ENCODE results near the gene PGR. TPM values are rescaled to one million over a fixed set of nuclear protein-coding genes. Genes with fewer than 3 reads are reported as not detected.

Gene PGR
- not detected in 2 replicates for total RNA-seq (2021)
- Bru-seq, nascent RNA: not detected
- percentile 0 among the genes with signal in this experiment for BruChase-seq, experiment 1, labeled RNA remaining after a 2-hour chase
- not detected for BruChase-seq, experiment 2, labeled RNA remaining after a 6-hour chase
- long read RNA-seq: 0 reads

DNA sequence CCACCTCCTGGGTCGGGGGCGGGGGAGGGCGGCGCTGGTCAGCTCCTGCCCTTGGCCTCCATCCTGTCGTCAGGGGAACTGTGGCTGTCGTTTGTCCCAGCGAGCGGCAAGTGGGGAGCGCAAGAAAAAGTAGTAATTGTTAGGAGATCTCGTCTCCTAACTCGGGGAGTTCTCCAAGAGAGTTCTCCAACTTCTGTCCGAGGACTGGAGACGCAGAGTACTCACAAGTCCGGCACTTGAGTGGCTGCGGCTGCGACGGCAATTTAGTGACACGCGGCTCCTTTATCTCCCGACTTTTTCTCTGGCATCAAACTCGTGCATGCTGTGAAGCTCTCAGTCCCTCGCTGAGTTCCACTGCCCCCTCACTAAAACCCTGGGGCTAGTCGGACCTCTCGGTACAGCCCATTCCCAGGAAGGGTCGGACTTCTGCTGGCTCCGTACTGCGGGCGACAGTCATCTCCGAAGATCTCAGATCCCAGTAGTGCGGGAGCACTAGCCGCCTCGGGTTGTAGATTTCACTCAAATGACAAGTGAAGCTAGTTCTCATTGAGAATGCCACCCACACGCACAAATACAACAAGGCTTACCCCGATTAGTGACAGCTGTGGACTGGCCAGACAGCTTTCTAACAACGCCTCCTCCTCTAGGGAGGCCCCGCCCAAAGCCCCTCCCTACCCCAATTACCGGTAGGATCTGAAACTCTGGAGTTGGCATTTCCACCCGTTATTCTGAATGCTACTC, at the start of gene PGR:
Gene PGR, minus strand, starts transcription at position 611 of the 741 bp plus-strand sequence. CDS start 743 bp downstream, outside the sequence.
- H3K27me3 ChIP-seq (ENCODE audit: insufficient read depth, low read depth): no peaks in the 10 kb centered on the region
- CTCF ChIA-PET: interaction anchor here (0.6 kb wide), 1 partner anchor 149 kb away, joined by 25 read pairs; no protein-coding TSS in a partner anchor
- no peak within 1 kb of the TSS for H2AFZ ChIP-seq

GRCh38 chr11:101176381-101176780, 46.8 kb upstream of the PGR start:
- H3F3A ChIP-seq (ENCODE audit: insufficient read depth, low read depth): no peaks in the 10 kb centered on the region
- H3K79me2 ChIP-seq (ENCODE audit: low read depth): no peaks in the 10 kb centered on the region
- no peaks in the 10 kb centered on the region for H3K27me3 ChIP-seq (ENCODE audit: insufficient read depth, low read depth)
- H3K4me2 ChIP-seq: no peak overlapping the region
- H3K9me3 ChIP-seq (ENCODE audit: insufficient read depth, low read depth): no peaks in the 10 kb centered on the region
- no peak overlapping the region for H3K4me3 ChIP-seq
- H2AFZ ChIP-seq: no peak overlapping the region
- no TSS peak for BruUV-seq (replicated peaks)
- POLR2A ChIA-PET (ENCODE audit: unreplicated experiment): no interaction called here
- H3K27ac ChIP-seq: no peak overlapping the region
- no peaks in the 10 kb centered on the region for H4K20me1 ChIP-seq (ENCODE audit: insufficient read depth)
- no peaks in the 10 kb centered on the region for H3K4me1 ChIP-seq (replicated peaks; ENCODE audit: insufficient read depth)
- DNase-seq: no peak
- CTCF ChIA-PET: no interaction called here
- H3K36me3 ChIP-seq (ENCODE audit: low read depth): no peaks in the 10 kb centered on the region
- TF ChIP-seq CTCF (conservative IDR thresholded peaks at IDR 0.05) (no peak), EZH2 (IDR thresholded peaks at IDR 0.05; ENCODE audit: low read depth) (no peak)
- peaks cover 3% of the 10 kb centered on the region; the same call in 1 of the 2 replicates for H3K9me2 ChIP-seq (ENCODE audit: insufficient read depth)
- intact Hi-C loops (cut with micrococcal nuclease; ENCODE audit: unreplicated experiment): no loop called here

More for the DNA sequence above, at the start of gene PGR:
- H3K9me3 ChIP-seq (ENCODE audit: insufficient read depth, low read depth): no peaks in the 10 kb centered on the region
- TF ChIP-seq CTCF (conservative IDR thresholded peaks at IDR 0.05) (no peak), EZH2 (IDR thresholded peaks at IDR 0.05; ENCODE audit: low read depth) (no peak)
- no peaks in the 10 kb centered on the region for H4K20me1 ChIP-seq (ENCODE audit: insufficient read depth)
- no peaks in the 10 kb centered on the region; the same call in 1 of the 2 replicates for H3K9me2 ChIP-seq (ENCODE audit: insufficient read depth)
- intact Hi-C loops (cut with micrococcal nuclease; ENCODE audit: unreplicated experiment): no loop called here
- no peak within 1 kb of the TSS for H3K4me3 ChIP-seq
- H3F3A ChIP-seq (ENCODE audit: insufficient read depth, low read depth): no peaks in the 10 kb centered on the region
- POLR2A ChIA-PET (ENCODE audit: unreplicated experiment): no interaction called here
- no peak within 1 kb of the TSS for H3K27ac ChIP-seq
- no TSS peak for BruUV-seq (replicated peaks)
- H3K36me3 ChIP-seq (ENCODE audit: low read depth): no peaks in the 10 kb centered on the region
- DNase-seq: no peak
- no peaks in the 10 kb centered on the region for H3K4me1 ChIP-seq (replicated peaks; ENCODE audit: insufficient read depth)
- H3K4me2 ChIP-seq: no peak within 1 kb of the TSS
- H3K79me2 ChIP-seq (ENCODE audit: low read depth): no peaks in the 10 kb centered on the region

DNA sequence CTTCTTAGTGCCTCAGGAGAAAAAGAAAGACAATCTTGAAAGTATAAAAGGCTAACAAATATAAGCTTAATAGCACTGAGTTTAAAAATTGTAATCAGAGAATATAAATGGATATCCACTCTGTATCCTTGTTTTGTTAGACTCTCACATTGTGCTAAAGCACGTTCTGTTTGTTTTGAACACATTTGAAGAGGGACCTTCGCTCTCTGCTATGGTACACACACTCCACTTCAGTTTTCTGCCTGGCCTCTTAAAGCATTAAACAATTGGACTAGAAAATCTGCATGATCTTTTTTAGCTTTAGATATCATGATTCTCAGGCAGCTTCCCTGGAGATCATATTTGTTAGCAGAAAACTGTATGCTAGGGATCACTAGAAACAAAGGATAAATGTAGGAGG, 40.3 kb upstream of the PGR start:
- BruUV-seq (replicated peaks): no TSS peak
- no peaks in the 10 kb centered on the region for H3F3A ChIP-seq (ENCODE audit: insufficient read depth, low read depth)
- intact Hi-C loops (cut with micrococcal nuclease; ENCODE audit: unreplicated experiment): no loop called here
- no peak for DNase-seq
- H3K9me3 ChIP-seq (ENCODE audit: insufficient read depth, low read depth): no peaks in the 10 kb centered on the region
- POLR2A ChIA-PET (ENCODE audit: unreplicated experiment): no interaction called here
- H3K4me3 ChIP-seq: no peak overlapping the region
- no peaks in the 10 kb centered on the region for H3K4me1 ChIP-seq (replicated peaks; ENCODE audit: insufficient read depth)
- H3K79me2 ChIP-seq (ENCODE audit: low read depth): no peaks in the 10 kb centered on the region
- no peak for TF ChIP-seq EZH2 (IDR thresholded peaks at IDR 0.05; ENCODE audit: low read depth)
- no peak for TF ChIP-seq CTCF (conservative IDR thresholded peaks at IDR 0.05)
- no peak overlapping the region for H3K4me2 ChIP-seq
- no peaks in the 10 kb centered on the region for H4K20me1 ChIP-seq (ENCODE audit: insufficient read depth)
- no peaks in the 10 kb centered on the region for H3K27me3 ChIP-seq (ENCODE audit: insufficient read depth, low read depth)
- CTCF ChIA-PET: no interaction called here
- H3K9me2 ChIP-seq (ENCODE audit: insufficient read depth): no peaks in the 10 kb centered on the region
- H2AFZ ChIP-seq: no peak overlapping the region
- no peaks in the 10 kb centered on the region for H3K36me3 ChIP-seq (ENCODE audit: low read depth)
- H3K27ac ChIP-seq: no peak overlapping the region

Data from PC-9 (cell line).